Neuron (in vitro differentiated cells): Measurements from ENCODE around the gene AHI1.

Experiments used
- H2AFZ ChIP-seq: one replicate; pipeline ENCODE4 v1.6.1; 2013; ENCODE audit warnings: low read depth, mild to moderate bottlenecking, inconsistent platforms, low read length, moderate library complexity
- H3K27me3 ChIP-seq: one replicate; pipeline ENCODE4 v1.6.1; 2013; ENCODE audit warnings: low read length; ENCODE audit not compliant: insufficient read depth
- H3K36me3 ChIP-seq: one replicate; pipeline ENCODE4 v1.6.1; 2013; ENCODE audit warnings: low read length; ENCODE audit not compliant: insufficient read depth
- H3K4me1 ChIP-seq: one replicate; pipeline ENCODE4 v1.6.1; 2013; ENCODE audit warnings: low read length; ENCODE audit not compliant: insufficient read depth
- H3K4me3 ChIP-seq: 2 replicates; pipeline ENCODE4 v1.5.1; 2013; ENCODE audit warnings: mild to moderate bottlenecking, low read length, moderate library complexity
- H3K9me3 ChIP-seq: one replicate; pipeline ENCODE4 v1.6.1; 2013; ENCODE audit warnings: low read length

The AHI1 gene

GRCh38 chr6:135243871-135244796, 253.4 kb downstream of the AHI1 start:
- no peaks in the 10 kb centered on the region for H3K4me1 ChIP-seq
- no peaks in the 10 kb centered on the region for H3K27me3 ChIP-seq
- no peaks in the 10 kb centered on the region for H3K9me3 ChIP-seq
- no peak overlapping the region for H3K4me3 ChIP-seq
- H3K36me3 ChIP-seq = no peaks in the 10 kb centered on the region
- no peak overlapping the region for H2AFZ ChIP-seq

GRCh38 chr6:135240711-135241110, 256.8 kb downstream of the AHI1 start:
- H3K9me3 ChIP-seq = no peaks in the 10 kb centered on the region
- H3K4me1 ChIP-seq = no peaks in the 10 kb centered on the region
- H3K36me3 ChIP-seq = no peaks in the 10 kb centered on the region
- H3K4me3 ChIP-seq = no peak overlapping the region
- no peak overlapping the region for H2AFZ ChIP-seq
- no peaks in the 10 kb centered on the region for H3K27me3 ChIP-seq

GRCh38 chr6:135236732-135237131, 260.8 kb downstream of the AHI1 start:
- no peak overlapping the region for H3K4me3 ChIP-seq
- no peaks in the 10 kb centered on the region for H3K27me3 ChIP-seq
- H3K9me3 ChIP-seq = no peaks in the 10 kb centered on the region
- no peak overlapping the region for H2AFZ ChIP-seq
- no peaks in the 10 kb centered on the region for H3K4me1 ChIP-seq
- H3K36me3 ChIP-seq = no peaks in the 10 kb centered on the region

- no peak overlapping the region for H2AFZ ChIP-seq
- H3K9me3 ChIP-seq = no peaks in the 10 kb centered on the region
- no peak overlapping the region for H3K4me3 ChIP-seq
- no peaks in the 10 kb centered on the region for H3K4me1 ChIP-seq
- no peaks in the 10 kb centered on the region for H3K36me3 ChIP-seq
- H3K27me3 ChIP-seq = no peaks in the 10 kb centered on the region
These were observed 261.2 kb downstream of the AHI1 start for GRCh38 chr6:135236319-135236718.

GRCh38 chr6:135235716-135236115, 261.8 kb downstream of the AHI1 start:
- no peaks in the 10 kb centered on the region for H3K4me1 ChIP-seq
- H3K27me3 ChIP-seq = no peaks in the 10 kb centered on the region
- H2AFZ ChIP-seq = no peak overlapping the region
- H3K4me3 ChIP-seq = no peak overlapping the region
- H3K36me3 ChIP-seq = no peaks in the 10 kb centered on the region
- no peaks in the 10 kb centered on the region for H3K9me3 ChIP-seq

GRCh38 chr6:135234492-135234780, 263.1 kb downstream of the AHI1 start:
- H3K4me3 ChIP-seq = no peak overlapping the region
- no peaks in the 10 kb centered on the region for H3K27me3 ChIP-seq
- no peaks in the 10 kb centered on the region for H3K4me1 ChIP-seq
- H3K9me3 ChIP-seq = no peaks in the 10 kb centered on the region
- no peak overlapping the region for H2AFZ ChIP-seq
- no peaks in the 10 kb centered on the region for H3K36me3 ChIP-seq

GRCh38 chr6:135233686-135234491, 263.7 kb downstream of the AHI1 start:
- H3K4me1 ChIP-seq = no peaks in the 10 kb centered on the region
- no peak overlapping the region for H2AFZ ChIP-seq
- no peaks in the 10 kb centered on the region for H3K36me3 ChIP-seq
- no peaks in the 10 kb centered on the region for H3K9me3 ChIP-seq
- no peak overlapping the region for H3K4me3 ChIP-seq
- no peaks in the 10 kb centered on the region for H3K27me3 ChIP-seq
